Measurements from ENCODE around the gene IRAK3.

DNA sequence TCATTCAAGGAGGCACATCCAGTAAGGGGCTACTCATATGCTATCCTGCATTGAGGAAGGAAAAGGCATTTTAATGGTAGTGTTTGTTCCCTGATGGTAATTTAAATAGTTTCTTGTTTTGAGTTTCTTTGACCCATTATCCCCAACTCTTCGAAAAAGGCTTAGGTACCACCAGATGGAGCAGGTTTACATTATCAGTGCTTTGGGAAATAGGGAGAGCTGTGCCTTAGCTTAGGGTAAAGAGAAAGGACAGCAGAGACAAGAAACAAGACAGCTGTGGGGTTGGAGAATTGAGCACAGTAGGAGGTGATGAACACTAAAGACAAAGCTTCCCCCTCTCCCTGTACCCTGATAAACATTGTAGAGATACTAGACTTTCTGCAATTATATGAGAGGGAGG lies 84.1 kb downstream of the IRAK3 start:
- TF ChIP-seq, protein P1, sequence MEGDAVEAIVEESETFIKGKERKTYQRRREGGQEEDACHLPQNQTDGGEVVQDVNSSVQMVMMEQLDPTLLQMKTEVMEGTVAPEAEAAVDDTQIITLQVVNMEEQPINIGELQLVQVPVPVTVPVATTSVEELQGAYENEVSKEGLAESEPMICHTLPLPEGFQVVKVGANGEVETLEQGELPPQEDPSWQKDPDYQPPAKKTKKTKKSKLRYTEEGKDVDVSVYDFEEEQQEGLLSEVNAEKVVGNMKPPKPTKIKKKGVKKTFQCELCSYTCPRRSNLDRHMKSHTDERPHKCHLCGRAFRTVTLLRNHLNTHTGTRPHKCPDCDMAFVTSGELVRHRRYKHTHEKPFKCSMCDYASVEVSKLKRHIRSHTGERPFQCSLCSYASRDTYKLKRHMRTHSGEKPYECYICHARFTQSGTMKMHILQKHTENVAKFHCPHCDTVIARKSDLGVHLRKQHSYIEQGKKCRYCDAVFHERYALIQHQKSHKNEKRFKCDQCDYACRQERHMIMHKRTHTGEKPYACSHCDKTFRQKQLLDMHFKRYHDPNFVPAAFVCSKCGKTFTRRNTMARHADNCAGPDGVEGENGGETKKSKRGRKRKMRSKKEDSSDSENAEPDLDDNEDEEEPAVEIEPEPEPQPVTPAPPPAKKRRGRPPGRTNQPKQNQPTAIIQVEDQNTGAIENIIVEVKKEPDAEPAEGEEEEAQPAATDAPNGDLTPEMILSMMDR (conservative IDR thresholded peaks at IDR 0.05) = no peak
- no peak for TF ChIP-seq EZH2 (IDR thresholded peaks at IDR 0.05; ENCODE audit: low read depth)
